ENCODE results near the gene CELSR1. TPM values are rescaled to one million over a fixed set of nuclear protein-coding genes. Genes with fewer than 3 reads are reported as not detected.

The CELSR1 gene
- total RNA-seq, 1 donor from 2014 or later, result 5.1 TPM

- Mint-ChIP-seq H3K4me1 (peaks cover 18% of the 10 kb centered on the region), H3K9me3 (no peaks in the 10 kb centered on the region), H3K27ac (ENCODE audit: unreplicated experiment) (no peak overlapping the region), H3K4me3 (peak overlapping the region; percentile 79), H3K27me3 (ENCODE audit: low read depth) (peaks cover 19% of the 10 kb centered on the region), H3K36me3 (ENCODE audit: low read depth) (no peaks in the 10 kb centered on the region)
- no peak for DNase-seq (ENCODE audit: low read depth, low spot score)
- TF ChIP-seq CTCF (conservative IDR thresholded peaks at IDR 0.05), result no peak
Measured at GRCh38 chr22:46574438-46574992, 37.1 kb upstream of the CELSR1 start.

GRCh38 chr22:46573781-46574437, 36.5 kb upstream of the CELSR1 start:
- Mint-ChIP-seq H3K27me3 (ENCODE audit: low read depth) (peaks cover 18% of the 10 kb centered on the region), H3K4me1 (peaks cover 13% of the 10 kb centered on the region), H3K4me3 (peak overlapping the region; percentile 79), H3K27ac (ENCODE audit: unreplicated experiment) (no peak overlapping the region), H3K9me3 (no peaks in the 10 kb centered on the region), H3K36me3 (ENCODE audit: low read depth) (no peaks in the 10 kb centered on the region)
- no peak for DNase-seq (ENCODE audit: low read depth, low spot score)
- no peak for TF ChIP-seq CTCF (conservative IDR thresholded peaks at IDR 0.05)

- Mint-ChIP-seq H3K36me3 (ENCODE audit: low read depth) (peaks cover 2% of the 10 kb centered on the region), H3K9me3 (peaks cover 1% of the 10 kb centered on the region)
- no peak for DNase-seq (ENCODE audit: low read depth, low spot score)
Measured at GRCh38 chr22:46572911-46573780, 35.7 kb upstream of the CELSR1 start.

GRCh38 chr22:46571642-46572250, 34.3 kb upstream of the CELSR1 start:
- Mint-ChIP-seq H3K27me3 (ENCODE audit: low read depth) (peaks cover 15% of the 10 kb centered on the region), H3K27ac (ENCODE audit: unreplicated experiment) (no peak overlapping the region), H3K4me1 (peaks cover 12% of the 10 kb centered on the region), H3K9me3 (peaks cover 9% of the 10 kb centered on the region), H3K4me3 (no peak overlapping the region), H3K36me3 (ENCODE audit: low read depth) (peaks cover 5% of the 10 kb centered on the region)
- no peak for DNase-seq (ENCODE audit: low read depth, low spot score)
- no peak for TF ChIP-seq CTCF (conservative IDR thresholded peaks at IDR 0.05)

More at GRCh38 chr22:46572911-46573780, 35.7 kb upstream of the CELSR1 start:
- H3K27ac Mint-ChIP-seq (ENCODE audit: unreplicated experiment), result no peak overlapping the region
- H3K27me3 Mint-ChIP-seq (ENCODE audit: low read depth), result peaks cover 15% of the 10 kb centered on the region
- no peak for TF ChIP-seq CTCF (conservative IDR thresholded peaks at IDR 0.05)
- peaks cover 10% of the 10 kb centered on the region for H3K4me1 Mint-ChIP-seq
- no peak overlapping the region for H3K4me3 Mint-ChIP-seq

Measured in neural crest cell (in vitro differentiated cells).